ENCODE data around the gene TBC1D24. TPM values are rescaled to one million over a fixed set of nuclear protein-coding genes. Genes with fewer than 3 reads are reported as not detected.

Gene TBC1D24
- polyA plus RNA-seq, 3 donors, result 0.76 to 5.9 (median 2.1) TPM

DNA sequence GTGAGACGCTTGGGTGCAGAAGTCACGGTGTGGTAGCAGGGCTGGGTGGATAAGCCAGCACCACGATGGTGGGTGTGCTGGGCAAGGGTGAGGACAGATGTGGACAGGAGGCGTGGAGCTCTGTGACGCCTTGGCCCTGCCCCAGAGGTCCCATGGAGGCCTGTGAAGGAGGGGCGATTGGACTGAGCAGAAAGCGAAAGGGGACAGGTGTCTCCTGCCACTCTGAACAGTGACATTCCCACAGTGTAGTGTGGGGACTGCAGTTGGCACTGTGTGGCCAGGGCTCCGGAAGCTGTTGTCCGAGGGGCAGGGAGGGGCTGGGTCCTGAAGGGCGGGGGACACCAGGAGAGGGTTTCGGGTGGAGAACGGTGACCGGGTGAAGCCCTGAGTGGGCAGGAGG, 7.3 kb downstream of the TBC1D24 start:
- peak overlapping the region in 1 of 7 donors; percentile 50 for H3K27ac Mint-ChIP-seq
- H3K27me3 ChIP-seq (ENCODE audit: control insufficient read depth in 2 of 2, insufficient read depth in 2 of 2, low read length in 2 of 2), result no peaks in the 10 kb centered on the region
- no peaks in the 10 kb centered on the region for H3K36me3 ChIP-seq (replicated peaks in 1 of 2; ENCODE audit: control insufficient read depth in 1 of 2, insufficient read depth in 2 of 2, low read length in 2 of 2)
- H3K9me3 ChIP-seq (replicated peaks in 1 of 2; ENCODE audit: control insufficient read depth in 1 of 2, insufficient read depth in 1 of 2, low read length in 2 of 2), result no peaks in the 10 kb centered on the region
- intact Hi-C loops (cut with micrococcal nuclease), result no loop called here
- H3K4me2 ChIP-seq (replicated peaks; ENCODE audit: extremely low read depth, low read length, poor library complexity, severe bottlenecking), result no peak overlapping the region
- no peak for DNase-seq
- WGBS (ENCODE audit: insufficient coverage), result 87% methylated on average over 11 of the region's 13 CpGs
- H3K4me1 Mint-ChIP-seq, result peaks cover 50% of the 10 kb centered on the region
- H3K4me3 ChIP-seq (replicated peaks in 1 of 3; ENCODE audit: low read depth in 2 of 3, low read length in 3 of 3), result no peak overlapping the region
- H3K27me3 Mint-ChIP-seq (ENCODE audit: low read depth in 3 of 3), result peaks cover 0 to 3% (median 1%) of the 10 kb centered on the region in 3 donors
- peaks cover 15 to 55% of the 10 kb centered on the region in 2 donors for H3K36me3 Mint-ChIP-seq
- no peak overlapping the region for H2AFZ ChIP-seq (ENCODE audit: insufficient read depth, low read depth, low read length, poor library complexity, severe bottlenecking)
- no peak overlapping the region for H3K27ac ChIP-seq (ENCODE audit: low read depth in 1 of 2, low read length in 2 of 2)
- peaks cover 67% of the 10 kb centered on the region for H3K79me2 ChIP-seq (ENCODE audit: insufficient read depth, low read length)
- H3K9me3 Mint-ChIP-seq, result peaks cover 0 to 2% (median 0%) of the 10 kb centered on the region in 7 donors
- H3K4me1 ChIP-seq (ENCODE audit: control insufficient read depth in 1 of 2, insufficient read depth in 2 of 2, low read length in 2 of 2), result peaks cover 16 to 27% of the 10 kb centered on the region in 2 donors
- H3K9ac ChIP-seq (ENCODE audit: insufficient read depth, low read length, poor library complexity, severe bottlenecking), result no peak overlapping the region
- peaks cover 24% of the 10 kb centered on the region for H4K20me1 ChIP-seq (ENCODE audit: insufficient read depth, low read length)
- no peak overlapping the region for H3K4me3 Mint-ChIP-seq
- no peak for TF ChIP-seq CTCF (IDR thresholded peaks at IDR 0.05)

- H3K9me3 Mint-ChIP-seq, result peaks cover 0 to 2% (median 0%) of the 10 kb centered on the region in 7 donors
- peaks cover 24% of the 10 kb centered on the region for H4K20me1 ChIP-seq (ENCODE audit: insufficient read depth, low read length)
- H3K4me1 ChIP-seq (ENCODE audit: control insufficient read depth in 1 of 2, insufficient read depth in 2 of 2, low read length in 2 of 2), result peaks cover 23 to 29% of the 10 kb centered on the region in 2 donors
- H3K36me3 ChIP-seq (replicated peaks in 1 of 2; ENCODE audit: control insufficient read depth in 1 of 2, insufficient read depth in 2 of 2, low read length in 2 of 2), result no peaks in the 10 kb centered on the region
- no peak overlapping the region for H3K9ac ChIP-seq (ENCODE audit: insufficient read depth, low read length, poor library complexity, severe bottlenecking)
- H3K27me3 ChIP-seq (ENCODE audit: control insufficient read depth in 2 of 2, insufficient read depth in 2 of 2, low read length in 2 of 2), result no peaks in the 10 kb centered on the region
- intact Hi-C loops (cut with micrococcal nuclease), result no loop called here
- no peaks in the 10 kb centered on the region for H3K9me3 ChIP-seq (replicated peaks in 1 of 2; ENCODE audit: control insufficient read depth in 1 of 2, insufficient read depth in 1 of 2, low read length in 2 of 2)
- H3K4me3 ChIP-seq (replicated peaks in 1 of 3; ENCODE audit: low read depth in 2 of 3, low read length in 3 of 3), result no peak overlapping the region
- DNase-seq, result no peak
- H3K27ac Mint-ChIP-seq, result peak overlapping the region in 2 of 7 donors; percentile 22 to 64
- H3K4me3 Mint-ChIP-seq, result no peak overlapping the region
- peaks cover 65% of the 10 kb centered on the region for H3K79me2 ChIP-seq (ENCODE audit: insufficient read depth, low read length)
- H2AFZ ChIP-seq (ENCODE audit: insufficient read depth, low read depth, low read length, poor library complexity, severe bottlenecking), result no peak overlapping the region
- no peak for TF ChIP-seq CTCF (IDR thresholded peaks at IDR 0.05)
- no peak overlapping the region for H3K4me2 ChIP-seq (replicated peaks; ENCODE audit: extremely low read depth, low read length, poor library complexity, severe bottlenecking)
- H3K27me3 Mint-ChIP-seq (ENCODE audit: low read depth in 3 of 3), result peaks cover 2 to 5% (median 4%) of the 10 kb centered on the region in 3 donors
- H3K36me3 Mint-ChIP-seq, result peaks cover 18 to 55% of the 10 kb centered on the region in 2 donors
- H3K27ac ChIP-seq (ENCODE audit: low read depth in 1 of 2, low read length in 2 of 2), result no peak overlapping the region
- peaks cover 50% of the 10 kb centered on the region for H3K4me1 Mint-ChIP-seq
- WGBS (ENCODE audit: insufficient coverage), result 87% methylated on average over 20 of the region's 32 CpGs
These were observed 8.0 kb downstream of the TBC1D24 start for GRCh38 chr16:2482708-2483534.
